Psoas muscle (tissue), 8 donors: Measurements from ENCODE around the gene CDKN2A. TPM values are rescaled to one million over a fixed set of nuclear protein-coding genes. Genes with fewer than 3 reads are reported as not detected.

Source experiments
- ATAC-seq, 4 donors: fragments of 200-7000 bp; cut with Tn5 transposase; one replicate each; pipeline ENCODE4 v1.9.1; 2020; ENCODE audit warnings: moderate library complexity in 3 of 4, mild to moderate bottlenecking in 2 of 4
- DNase-seq, 2 donors: peaks; one replicate each; pipeline ENCODE4 v3.0.0-alpha.2; 2020
- H3K27ac ChIP-seq: fragments of 200-600 bp; one replicate; pipeline ENCODE4 v1.8.0; 2022
- H3K27me3 ChIP-seq, 3 donors: fragments of 200-600 bp in 1 of 3; one replicate each; pipeline versions ENCODE4 v1.6.1 to v1.8.0; 2013 to 2022; ENCODE audit warnings: low read length in 2 of 3, mild to moderate bottlenecking in 2 of 3, moderate library complexity in 1 of 3; ENCODE audit not compliant: insufficient read depth in 3 of 3
- H3K36me3 ChIP-seq, 2 donors: fragments of 200-600 bp in 1 of 2; one replicate each; pipeline versions ENCODE4 v1.6.1 to v1.8.0; 2013 to 2022; ENCODE audit warnings: low read depth in 1 of 2, mild to moderate bottlenecking in 1 of 2, moderate library complexity in 1 of 2; ENCODE audit not compliant: insufficient read depth in 1 of 2
- H3K4me1 ChIP-seq: fragments of 200-600 bp; one replicate; pipeline ENCODE4 v1.8.0; 2022
- H3K4me3 ChIP-seq: fragments of 200-600 bp; one replicate; pipeline ENCODE4 v1.8.0; 2022; ENCODE audit warnings: mild to moderate bottlenecking
- H3K9me3 ChIP-seq: fragments of 200-600 bp; one replicate; pipeline ENCODE4 v1.8.0; 2022
- CTCF ChIP-seq: fragments of 200-600 bp; IDR thresholded peaks from one replicate; pipeline ENCODE4 v1.8.0; 2022; ENCODE audit warnings: antibody characterized with exemption
- WGBS, 3 donors: extraction: QIAGEN DNeasy Blood & Tissue Kit; methylation state at CpG; one replicate each; pipeline versions ENCODE4 v1.1.6 to v1.1.7; 2013; 5-methylcytosine and 5-hydroxymethylcytosine counted together
- intact Hi-C, 2 donors: fragments of 100-400 bp; cut with DNase I; formaldehyde crosslinking; loops; one replicate each; pipeline versions ENCODE4 v1.11.0 to v1.14.2; 2022
- polyA plus RNA-seq, 3 donors: library from polyadenylated mRNA; stranded (reverse); fragments of 200-250 nt; gene quantifications; one replicate each; pipeline ENCODE4 v1.2.3, GENCODE V29; 2013
- total RNA-seq, 4 donors: library from RNA; stranded (reverse); fragmentation: NEBNext Ultra II Directional in 2 of 4; extraction: Animal tissue kit (Norgen Biotek cat#: 25700) in 2 of 4; gene quantifications; one replicate each; pipeline versions ENCODE4 v1.2.1 to v1.2.4, GENCODE V29; 2021 to 2023
- donor health status: healthy with polysubstance abuse.
- donor health status: DM: no; HTN: no; CAD: no; lungs with moderate emphysema.
- donor health status: Bipolar disorder and iron deficiency.
- donor health status: healthy.
- donor health status: DM: yes; HTN: yes; CAD: no.
- donor health status: DM: no; HTN: no; CAD: no.
- donor health status: DM: no; HTN: no; CAD: no.
- donor health status: DM: yes; HTN: yes; CAD: no.

The CDKN2A gene
- total and polyA plus RNA-seq, 7 donors = 0.04 to 0.66 (median 0.32) TPM; not detected in 4

DNA sequence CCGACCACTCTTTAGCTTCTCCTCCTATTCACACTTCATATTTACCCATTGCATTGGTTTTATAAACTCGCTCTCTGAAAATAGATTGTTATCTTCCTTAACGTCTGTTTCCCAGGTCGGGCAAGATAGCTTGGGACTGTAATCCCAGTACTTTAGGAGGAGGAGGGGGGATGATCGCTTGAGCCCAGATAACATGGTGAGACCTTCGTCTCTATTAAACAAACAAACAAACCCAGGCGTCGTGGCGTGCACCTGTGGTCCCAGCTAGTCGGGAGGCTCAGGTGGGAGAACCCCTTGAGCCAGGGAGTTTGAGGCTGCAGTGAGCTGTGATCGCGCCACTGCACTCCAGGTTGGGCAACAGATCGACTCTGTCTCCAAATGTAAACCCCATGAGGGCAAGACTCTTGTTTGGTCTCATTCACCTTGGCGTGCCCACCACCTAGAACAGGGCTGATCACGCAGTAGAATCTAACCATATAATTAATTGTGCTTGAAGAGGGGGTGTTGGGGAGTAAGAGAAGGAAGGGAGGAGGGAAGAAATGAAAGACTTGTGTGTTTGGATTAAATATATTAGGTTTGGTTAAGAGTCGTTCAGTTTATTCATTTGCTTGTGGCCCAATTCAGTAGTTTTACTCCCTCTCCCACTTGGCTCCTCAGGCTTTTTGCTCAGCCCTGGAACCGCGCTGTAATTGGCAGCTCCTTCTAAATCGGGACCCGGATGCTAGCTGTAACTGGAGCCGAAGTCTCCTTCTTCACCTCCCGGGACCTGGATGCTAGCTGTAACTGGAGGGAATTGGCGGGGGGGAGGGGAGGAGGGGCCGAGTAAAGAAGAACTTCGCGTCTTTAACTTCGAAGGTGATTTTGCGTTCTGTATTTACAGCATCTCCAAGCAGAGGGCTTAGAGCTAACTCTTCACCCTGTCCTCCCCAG is 24.9 kb downstream of the CDKN2A start:
- H3K27ac ChIP-seq = no peak overlapping the region
- peaks cover 18% of the 10 kb centered on the region for H3K4me1 ChIP-seq
- 6 to 8% (median 8%) methylated on average over 28 of the region's 28 CpGs for WGBS, 3 donors
- DNase-seq (no peak), ATAC-seq (no peak)
- TF ChIP-seq CTCF = no peak
- no peaks in the 10 kb centered on the region for H3K36me3 ChIP-seq
- H3K27me3 ChIP-seq = peaks cover 9 to 100% (median 47%) of the 10 kb centered on the region in 3 donors
- no peak overlapping the region for H3K4me3 ChIP-seq
- intact Hi-C loops = no loop called here
- H3K9me3 ChIP-seq = no peaks in the 10 kb centered on the region

DNA sequence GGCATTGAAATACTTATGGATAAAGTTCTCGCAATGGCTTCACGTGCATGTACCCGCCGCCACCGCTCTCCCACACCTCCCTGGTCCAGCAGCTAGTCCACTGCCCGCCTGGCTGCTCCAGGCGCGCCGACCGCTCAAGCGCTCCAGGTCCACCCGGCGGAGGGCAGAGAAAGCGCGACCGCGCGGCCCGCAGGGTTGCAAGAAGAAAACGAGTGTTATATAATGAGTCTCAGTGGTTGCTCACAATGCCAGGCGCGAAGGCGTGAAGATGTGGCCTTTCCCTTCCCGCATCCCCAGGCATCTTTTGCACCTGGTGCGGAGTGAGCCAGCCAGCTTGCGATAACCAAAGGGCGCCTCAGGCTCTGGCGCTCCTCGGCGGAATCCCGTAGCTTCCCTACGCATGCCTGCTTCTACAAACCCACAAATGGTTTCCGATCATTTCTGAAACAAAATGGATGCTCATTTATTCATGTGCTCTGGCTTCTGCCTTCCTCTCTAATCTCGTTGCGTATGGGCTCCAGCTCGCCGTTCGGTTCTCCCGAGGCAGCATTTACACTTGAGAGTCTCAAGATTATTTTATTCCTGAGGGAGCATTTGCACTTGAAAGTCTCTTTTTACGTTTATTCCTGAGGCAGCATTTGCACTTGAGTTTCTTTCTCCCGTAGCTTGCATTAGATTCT is 25.7 kb downstream of the CDKN2A start:
- no peak for TF ChIP-seq CTCF
- ATAC-seq (peak in 2 of 4 donors; percentile 23 to 44), DNase-seq (peak in 1 of 2 donors; percentile 50)
- intact Hi-C loops = no loop called here
- peaks cover 9 to 100% (median 42%) of the 10 kb centered on the region in 3 donors for H3K27me3 ChIP-seq
- H3K27ac ChIP-seq = no peak overlapping the region
- 4 to 5% (median 4%) methylated on average over 41 of the region's 41 CpGs for WGBS, 3 donors
- no peaks in the 10 kb centered on the region for H3K36me3 ChIP-seq
- no peak overlapping the region for H3K4me3 ChIP-seq
- H3K9me3 ChIP-seq = no peaks in the 10 kb centered on the region
- peaks cover 14% of the 10 kb centered on the region for H3K4me1 ChIP-seq

DNA sequence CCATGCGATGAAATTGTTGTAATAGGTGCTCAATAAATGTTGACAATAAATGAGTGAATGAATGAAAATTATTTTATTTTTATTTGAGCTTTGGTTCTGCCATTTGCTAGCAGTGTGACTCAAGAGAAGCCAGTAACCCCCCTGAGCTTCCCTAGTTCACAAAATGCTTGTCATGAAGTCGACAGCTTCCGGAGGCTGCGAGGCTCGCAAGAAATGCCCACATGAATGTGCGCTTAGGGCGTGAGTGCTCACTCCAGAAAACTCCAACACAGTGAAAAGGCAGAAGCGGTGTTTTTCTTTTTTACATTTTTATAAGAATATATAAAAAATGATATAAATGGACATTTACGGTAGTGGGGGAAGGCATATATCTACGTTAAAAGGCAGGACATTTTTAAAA is 26.5 kb downstream of the CDKN2A start:
- Histone ChIP-seq H3K27me3 (peaks cover 9 to 100% (median 42%) of the 10 kb centered on the region in 3 donors), H3K27ac (no peak overlapping the region), H3K36me3 (no peaks in the 10 kb centered on the region), H3K9me3 (no peaks in the 10 kb centered on the region), H3K4me3 (no peak overlapping the region), H3K4me1 (peaks cover 14% of the 10 kb centered on the region)
- DNase-seq (no peak), ATAC-seq (no peak)
- WGBS, 3 donors = 21 to 26% (median 25%) methylated on average over 10 of the region's 10 CpGs
- intact Hi-C loops = no loop called here
- TF ChIP-seq CTCF = no peak

DNA sequence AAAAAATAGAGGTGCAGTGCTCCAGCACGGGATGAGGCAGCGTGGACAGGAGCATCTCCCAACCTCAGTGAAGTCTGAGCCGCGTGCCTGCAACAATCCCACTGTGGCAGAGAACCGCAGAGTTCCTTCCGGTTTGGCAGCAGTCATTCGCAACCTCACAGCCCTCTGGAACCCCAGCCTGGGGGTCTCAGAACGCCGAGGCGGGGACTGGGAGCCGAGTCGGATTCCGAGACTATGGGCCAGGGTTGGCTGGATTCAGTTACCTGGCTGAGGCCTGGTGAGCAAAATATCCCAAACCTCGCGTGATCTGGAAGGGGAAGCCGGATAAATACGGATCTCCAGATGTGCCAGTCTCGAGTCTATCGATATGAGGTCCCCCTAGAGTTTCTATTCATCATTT is 27.0 kb downstream of the CDKN2A start:
- peaks cover 14% of the 10 kb centered on the region for H3K4me1 ChIP-seq
- H3K27me3 ChIP-seq = peaks cover 5 to 100% (median 42%) of the 10 kb centered on the region in 3 donors
- intact Hi-C loops = no loop called here
- no peaks in the 10 kb centered on the region for H3K9me3 ChIP-seq
- no peak overlapping the region for H3K4me3 ChIP-seq
- no peak overlapping the region for H3K27ac ChIP-seq
- 7 to 12% (median 10%) methylated on average over 19 of the region's 19 CpGs for WGBS, 3 donors
- ATAC-seq (no peak), DNase-seq (no peak)
- TF ChIP-seq CTCF = no peak
- no peaks in the 10 kb centered on the region for H3K36me3 ChIP-seq
